M059J (cell line): Measurements from ENCODE around the gene FNDC3B. TPM values are rescaled to one million over a fixed set of nuclear protein-coding genes. Genes with fewer than 3 reads are reported as not detected.

ENCODE experiments used
- DNase-seq: peaks from one replicate; pipeline ENCODE4 v3.0.0-alpha.2; 2012; ENCODE audit warnings: low read depth
- total RNA-seq: library from RNA; depleted of rRNA; stranded (reverse); fragments of >200 nt; shearing (Covaris generic); gene quantifications from 2 replicates; pipeline ENCODE4 v1.2.3, GENCODE V29; 2014

Gene FNDC3B
- total RNA-seq, 1 experiment from 2014 or later = 79.0 TPM

DNA sequence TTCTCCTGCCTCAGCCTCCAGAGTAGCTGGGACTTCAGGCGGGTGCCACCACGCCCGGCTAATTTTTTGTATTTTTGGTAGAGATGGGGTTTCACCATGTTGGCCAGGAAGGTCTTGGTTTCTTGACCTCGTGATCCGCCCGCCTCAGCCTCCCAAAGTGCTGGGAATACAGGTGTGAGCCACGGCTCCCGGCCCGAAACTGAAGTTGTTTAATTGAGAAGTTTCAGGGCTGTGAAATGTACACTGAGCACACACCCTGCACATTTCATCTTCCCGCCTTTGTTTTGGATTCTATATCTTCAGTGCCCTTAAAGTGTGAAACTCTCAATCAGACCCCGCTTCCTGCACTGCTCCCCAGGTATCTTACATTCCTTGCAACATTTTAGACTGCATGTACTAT lies 149.1 kb downstream of the FNDC3B start:
- DNase-seq = no peak

DNA sequence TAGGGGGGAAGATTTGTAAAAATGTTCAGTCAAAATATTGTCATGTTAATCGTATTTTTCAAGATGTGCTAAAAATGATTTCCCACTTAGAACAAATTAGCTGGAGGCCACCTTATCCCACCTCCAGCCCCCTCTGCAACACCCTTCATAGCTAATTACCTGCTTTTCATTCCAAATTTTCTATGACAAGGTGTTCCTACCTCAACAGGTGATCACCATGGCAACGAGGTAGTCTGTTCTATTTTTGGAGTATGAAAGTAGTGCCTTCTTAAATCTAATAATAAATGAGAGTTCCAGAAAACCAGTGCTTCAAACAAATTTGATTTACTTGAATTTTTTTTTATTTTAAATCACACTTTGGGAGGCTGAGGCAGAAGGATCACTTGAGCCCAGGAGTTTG lies 149.8 kb downstream of the FNDC3B start:
- no peak for DNase-seq

DNA sequence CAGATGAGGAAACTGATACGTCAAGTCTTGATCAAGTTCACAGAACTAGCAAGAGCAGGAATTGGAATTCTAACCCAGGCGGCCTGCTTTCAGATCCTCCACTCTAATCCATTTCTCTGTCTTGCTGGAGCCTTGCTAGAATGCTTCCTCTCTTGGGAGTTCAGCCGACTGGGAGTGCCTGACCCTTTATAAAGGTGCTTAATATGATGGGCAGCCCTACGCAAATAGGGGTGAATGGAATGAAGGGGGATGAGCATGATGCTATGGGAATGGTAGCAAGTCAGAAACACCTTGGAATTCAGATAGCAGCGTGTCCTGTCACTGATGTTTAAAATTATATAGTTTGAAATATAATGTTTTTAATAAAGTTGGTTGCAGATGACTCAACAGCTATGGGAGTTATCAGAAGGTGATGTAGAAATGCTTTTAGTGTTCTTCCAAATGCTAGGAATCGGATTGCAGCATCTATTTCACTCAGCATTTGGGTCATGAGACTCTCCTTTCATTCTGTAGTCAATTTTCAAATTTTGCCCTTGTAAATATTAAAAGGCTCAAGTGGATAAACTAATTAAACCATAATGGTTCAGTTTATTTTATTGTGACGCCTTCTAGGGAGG lies 150.7 kb downstream of the FNDC3B start:
- DNase-seq = no peak

DNA sequence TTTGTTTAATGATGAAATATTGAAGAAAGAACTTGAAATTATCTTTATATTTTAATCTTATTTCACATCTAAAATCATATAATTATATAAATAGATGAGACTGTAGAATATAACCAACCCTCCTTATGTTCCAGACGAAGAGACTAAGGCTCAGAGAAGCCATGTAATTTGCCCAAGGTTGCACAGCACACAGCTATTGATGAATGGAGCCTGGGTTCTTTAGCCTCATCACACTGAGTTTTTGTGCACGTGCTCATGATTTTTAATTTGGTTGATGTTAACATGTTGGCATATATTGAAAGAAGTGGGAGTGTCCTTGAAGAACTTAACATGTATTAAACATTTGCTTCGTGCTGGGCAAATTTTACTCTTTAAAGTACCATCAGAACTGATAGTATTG lies 151.6 kb downstream of the FNDC3B start:
- no peak for DNase-seq

DNA sequence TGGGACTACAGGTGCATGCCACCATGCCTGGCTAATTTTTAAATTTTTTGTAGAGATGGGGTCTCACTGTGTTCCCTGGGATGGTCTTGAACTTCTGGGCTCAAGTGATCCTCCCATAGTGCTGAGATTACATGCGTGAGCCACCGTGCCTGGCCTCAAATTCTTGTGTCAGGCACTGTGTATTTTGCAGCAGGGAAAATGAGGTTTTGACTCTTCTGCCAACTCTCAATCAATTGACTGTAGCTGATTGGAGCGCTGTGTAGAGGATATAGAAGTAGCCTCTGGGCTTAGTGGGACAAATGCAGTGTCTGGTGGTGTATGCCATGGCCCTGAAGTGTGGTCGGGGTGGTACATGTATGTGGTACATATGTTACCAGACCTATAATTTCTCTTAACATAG lies 152.3 kb downstream of the FNDC3B start:
- no peak for DNase-seq

DNA sequence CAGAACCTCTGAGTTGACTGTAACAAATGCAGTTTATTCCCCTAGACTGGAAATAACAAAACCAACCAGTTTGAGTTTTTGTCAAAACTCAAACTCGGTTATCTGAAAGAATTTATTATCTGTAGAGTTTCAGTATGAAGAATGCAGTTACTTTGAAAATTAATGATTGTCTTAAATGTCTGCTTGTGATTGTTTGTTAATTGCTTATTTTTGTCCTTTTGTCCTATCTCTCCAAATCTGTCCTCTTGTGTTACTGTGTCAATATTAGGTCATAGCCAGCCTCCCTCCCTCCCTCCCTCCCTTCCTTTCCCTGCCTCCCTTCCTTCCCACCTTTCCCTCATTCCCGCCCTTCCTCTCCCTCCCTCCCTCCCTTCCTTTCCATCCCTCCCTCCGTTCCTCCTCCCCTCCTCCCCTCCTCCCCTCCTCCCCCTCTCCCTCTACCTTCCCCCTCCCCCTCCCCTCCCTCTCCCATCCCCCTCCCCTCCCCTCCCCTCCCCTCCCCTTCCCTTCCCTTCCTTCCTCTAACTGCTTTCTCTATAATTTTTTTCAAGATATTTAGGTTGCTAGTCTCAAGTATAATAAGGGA lies 153.5 kb downstream of the FNDC3B start:
- DNase-seq = no peak

DNA sequence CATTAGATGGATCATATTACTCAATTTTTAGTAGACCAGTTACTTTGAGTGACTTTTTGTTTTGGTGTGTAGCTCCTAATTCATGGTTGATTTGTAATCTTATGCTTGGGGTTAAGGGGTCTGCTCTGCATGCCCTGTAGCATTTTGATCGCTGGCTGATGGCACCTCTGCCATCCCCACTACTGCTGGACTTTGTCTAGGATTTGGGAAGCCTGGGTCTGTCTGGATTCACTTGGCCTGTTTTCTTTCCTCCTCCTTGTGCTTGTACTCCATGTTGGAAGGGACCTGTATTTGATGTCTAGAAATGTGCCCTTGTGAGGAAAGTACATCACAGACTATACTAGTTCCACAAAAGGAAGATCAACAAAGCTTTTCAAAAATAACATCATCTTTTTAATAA lies 154.1 kb downstream of the FNDC3B start:
- no peak for DNase-seq

DNA sequence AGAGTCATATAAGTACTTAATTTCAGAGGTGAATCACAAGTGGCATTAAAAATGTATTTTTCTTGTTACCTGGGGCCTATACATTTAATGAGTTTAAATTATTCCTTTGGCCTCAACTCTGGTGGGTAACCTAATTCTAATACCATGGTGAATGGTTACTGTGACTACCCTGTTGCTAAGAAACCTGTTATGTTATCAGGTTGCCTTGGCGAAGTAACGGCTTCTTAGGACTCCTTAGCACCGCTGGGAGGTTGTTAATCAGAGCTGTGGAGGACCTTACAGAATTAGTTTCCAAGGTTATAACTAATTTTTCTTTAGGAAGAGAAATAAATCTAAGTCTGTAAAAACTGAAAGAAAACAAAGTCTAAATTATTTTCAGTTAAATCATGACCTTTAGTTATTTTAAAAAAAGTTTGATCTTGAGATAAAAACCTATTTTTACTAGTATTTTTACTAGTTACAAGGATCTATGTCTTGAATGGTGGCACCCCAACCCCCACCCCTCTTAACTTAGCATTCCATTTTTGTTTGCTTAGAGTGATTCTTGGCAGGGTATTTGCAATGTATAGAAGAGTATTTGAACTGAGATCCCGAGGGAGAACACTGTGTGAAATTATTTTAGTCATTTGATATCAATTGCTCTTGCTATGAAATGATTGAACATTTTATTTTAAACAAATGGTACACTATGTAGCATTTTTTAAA lies 155.5 kb downstream of the FNDC3B start:
- DNase-seq = peak; percentile 76

DNA sequence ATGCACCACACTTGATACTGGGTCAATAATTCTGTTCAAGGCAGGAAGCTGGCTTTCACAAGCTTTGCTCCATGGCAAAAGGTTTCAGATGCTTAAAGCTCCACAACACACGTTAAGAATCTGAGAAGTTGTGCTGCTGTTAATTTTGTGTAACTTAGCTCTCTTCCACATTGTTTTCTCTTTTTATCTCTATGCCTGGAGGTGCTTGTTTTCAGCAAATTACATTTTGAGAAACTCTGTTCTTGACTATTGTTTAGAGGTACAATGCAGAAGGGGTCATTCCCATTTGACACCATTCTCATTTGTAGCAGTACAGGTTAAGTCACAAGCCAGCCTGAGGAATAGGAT lies 156.0 kb downstream of the FNDC3B start:
- no peak for DNase-seq

DNA sequence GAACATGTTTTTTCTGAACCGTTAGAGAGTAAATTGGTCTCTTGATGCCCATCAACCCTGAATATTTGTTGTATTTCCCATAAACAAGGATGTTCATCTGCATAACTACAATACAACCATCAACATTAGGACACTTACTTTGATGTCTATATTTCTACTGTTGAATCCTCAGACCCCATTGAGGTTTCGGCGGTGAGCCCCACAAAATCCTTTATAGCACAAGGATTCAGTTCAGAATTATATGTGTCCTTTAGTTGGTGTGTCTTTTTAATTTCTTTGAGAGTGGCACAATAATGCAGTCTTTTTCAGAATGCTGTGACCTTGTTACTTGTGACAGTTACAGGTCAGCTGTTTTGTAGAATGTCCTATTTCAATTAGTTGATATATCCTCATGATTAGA lies 158.0 kb downstream of the FNDC3B start:
- no peak for DNase-seq

DNA sequence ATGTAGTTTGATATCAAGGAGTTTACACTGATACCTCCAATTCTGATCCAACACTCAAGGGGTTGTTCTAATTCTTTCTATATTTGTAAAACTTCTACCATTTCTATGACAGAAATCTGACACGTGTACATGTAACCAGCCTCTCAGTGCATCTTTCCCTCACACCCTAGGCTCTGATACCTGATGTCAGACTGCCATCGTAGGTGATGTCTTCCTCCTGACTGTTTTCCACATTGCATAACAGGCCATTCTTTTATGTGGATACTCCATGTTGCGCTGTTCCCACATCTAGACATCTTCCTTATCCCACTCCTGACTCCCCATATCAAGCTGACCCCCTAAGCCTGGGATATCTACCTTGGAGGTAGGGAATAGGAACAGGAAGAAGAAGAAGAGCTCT lies 159.1 kb downstream of the FNDC3B start:
- no peak for DNase-seq

DNA sequence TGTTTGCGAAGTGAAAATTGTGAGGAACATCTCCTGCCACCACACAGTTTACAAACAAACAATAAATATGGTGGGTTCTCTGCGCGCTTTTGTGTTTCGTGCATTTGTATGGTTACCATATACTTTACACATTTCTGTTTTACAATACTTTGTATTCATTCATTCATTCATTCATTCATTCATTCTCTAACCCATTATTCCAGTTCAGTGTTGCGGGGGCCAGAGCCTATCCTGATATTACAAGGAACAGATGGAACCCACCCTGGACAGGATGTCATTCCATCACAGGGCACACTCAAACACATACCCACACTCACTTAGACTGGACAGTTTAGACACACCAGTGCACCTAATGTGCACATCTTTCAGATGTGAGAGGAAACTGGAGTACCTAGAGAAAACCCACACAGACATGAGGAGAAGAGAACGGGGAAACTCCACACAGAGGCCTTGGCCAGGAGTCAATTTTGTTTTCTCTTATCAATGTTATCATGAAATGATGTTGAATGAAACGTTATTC lies 160.5 kb downstream of the FNDC3B start:
- peak; percentile 25 for DNase-seq

DNA sequence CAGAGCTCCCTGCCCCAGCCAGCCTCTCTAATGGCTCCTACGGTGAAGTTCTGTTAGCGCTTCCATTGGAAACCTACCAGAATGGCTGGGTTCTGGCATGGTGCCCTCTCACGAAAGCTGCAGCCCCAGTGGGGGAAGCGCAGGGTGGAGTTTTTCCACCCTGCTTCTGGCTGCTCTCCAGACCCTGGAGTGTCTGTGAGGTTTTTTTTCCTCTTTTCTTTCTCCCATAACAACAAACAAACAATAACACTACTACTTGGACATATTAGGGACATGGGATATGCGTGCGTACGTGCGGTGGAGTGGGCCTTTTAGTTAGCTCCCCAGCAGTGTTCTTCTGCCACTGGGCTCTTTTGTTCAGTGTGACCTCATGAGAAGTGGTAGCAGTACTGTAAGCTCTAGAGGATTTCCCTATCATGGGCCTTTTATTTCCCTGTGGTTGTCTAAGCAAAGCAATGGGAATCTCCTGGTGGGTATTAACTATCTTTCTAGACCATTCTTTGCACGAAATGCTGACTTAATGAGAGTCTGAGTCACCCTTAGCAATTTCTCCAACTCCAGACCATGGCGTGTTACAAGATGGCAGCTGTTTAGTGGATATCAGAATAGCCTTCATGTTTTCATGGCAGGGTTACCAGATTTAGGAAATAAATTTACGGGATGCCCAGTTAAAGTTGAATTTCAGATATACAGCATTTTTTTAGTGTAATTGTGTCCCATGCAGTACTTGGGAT lies 161.9 kb downstream of the FNDC3B start:
- DNase-seq = peak; percentile 99

DNA sequence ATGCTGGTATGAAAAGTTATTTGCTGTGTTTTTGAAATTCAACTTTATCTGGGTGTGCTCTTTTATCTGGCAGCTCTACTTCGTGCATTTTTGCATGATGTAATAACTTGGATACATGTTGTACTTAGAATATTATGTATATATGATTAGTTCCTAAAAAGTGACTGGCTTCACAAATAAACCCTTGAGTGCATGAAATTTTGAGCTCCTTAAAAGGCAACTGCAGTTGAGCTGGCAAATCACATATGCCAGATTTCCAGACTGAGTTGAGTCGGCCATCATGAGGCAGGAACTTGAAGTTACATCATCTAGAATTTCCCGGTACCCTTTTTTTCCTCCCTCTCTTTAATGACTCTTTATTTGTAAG lies 162.5 kb downstream of the FNDC3B start:
- DNase-seq = peak; percentile 66

DNA sequence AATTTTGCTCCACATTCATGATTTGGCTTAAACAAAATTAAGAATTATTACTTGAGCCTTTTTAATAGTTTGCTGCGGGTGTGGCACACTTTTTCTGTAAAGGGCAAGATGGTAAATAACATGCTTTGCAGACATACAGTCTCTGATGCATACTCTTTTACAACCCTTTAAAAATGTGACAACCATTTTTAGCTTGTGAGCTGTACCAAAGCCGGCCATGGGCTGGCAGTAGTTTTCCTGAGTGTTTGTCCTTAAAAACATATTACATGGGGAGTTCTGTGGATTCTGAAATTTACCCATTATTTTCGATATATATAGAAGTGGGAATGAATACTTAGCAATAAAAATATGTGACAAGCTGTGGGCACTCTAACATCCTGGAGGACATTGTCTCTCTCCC lies 163.4 kb downstream of the FNDC3B start:
- DNase-seq = no peak

DNA sequence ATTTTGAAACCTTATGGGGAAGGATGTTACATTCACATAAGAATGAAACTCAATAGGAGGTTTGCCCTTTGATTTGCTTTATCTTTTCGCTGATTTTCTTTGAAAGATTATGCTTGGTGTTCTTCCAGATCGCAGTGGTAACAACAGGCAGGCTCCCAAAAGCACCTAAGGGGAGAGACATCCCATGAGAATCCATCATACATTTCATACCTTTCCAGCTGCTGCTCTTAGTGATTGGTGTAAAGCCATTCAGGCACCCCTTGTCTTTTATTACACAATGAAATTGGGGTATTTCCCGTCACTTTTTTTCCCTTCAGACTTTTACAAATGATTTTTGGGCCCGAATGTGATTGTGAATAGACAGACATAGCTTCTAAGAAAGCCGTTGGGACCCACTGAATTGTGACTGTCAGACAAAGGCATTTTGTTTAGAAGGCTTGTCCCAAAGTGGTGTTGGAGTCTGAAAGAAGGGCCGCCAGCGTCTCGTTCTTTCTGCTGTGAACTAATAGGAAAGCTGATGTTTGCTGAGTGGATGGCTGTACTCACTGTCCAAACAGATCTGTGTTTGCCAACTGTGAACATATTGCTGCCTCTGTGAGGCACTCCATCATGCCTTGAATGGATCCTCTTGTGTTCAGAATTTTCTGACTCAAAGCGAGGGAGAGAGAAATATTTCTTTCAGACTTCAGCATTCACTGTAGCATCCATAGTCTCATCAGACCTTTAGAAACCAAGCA lies 164.3 kb downstream of the FNDC3B start:
- DNase-seq = no peak

DNA sequence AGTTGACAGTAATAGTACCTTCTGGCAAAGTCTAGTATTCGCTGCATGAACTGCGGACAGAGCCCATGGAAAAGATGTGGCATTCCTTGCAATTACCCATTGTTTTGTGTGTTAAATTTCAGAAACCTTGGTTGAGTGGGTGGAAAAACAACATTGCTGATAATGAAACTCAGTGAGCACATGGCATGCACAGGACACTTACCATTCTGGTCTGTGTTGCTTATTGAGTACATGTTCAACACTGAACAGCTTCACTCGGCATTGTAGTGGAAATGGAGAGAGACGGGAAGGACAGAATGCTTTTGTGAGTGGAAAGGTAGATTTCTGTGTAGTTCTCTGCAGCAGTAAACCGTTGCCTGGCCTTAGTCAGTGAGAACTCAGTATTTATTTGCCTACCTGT lies 165.3 kb downstream of the FNDC3B start:
- no peak for DNase-seq

DNA sequence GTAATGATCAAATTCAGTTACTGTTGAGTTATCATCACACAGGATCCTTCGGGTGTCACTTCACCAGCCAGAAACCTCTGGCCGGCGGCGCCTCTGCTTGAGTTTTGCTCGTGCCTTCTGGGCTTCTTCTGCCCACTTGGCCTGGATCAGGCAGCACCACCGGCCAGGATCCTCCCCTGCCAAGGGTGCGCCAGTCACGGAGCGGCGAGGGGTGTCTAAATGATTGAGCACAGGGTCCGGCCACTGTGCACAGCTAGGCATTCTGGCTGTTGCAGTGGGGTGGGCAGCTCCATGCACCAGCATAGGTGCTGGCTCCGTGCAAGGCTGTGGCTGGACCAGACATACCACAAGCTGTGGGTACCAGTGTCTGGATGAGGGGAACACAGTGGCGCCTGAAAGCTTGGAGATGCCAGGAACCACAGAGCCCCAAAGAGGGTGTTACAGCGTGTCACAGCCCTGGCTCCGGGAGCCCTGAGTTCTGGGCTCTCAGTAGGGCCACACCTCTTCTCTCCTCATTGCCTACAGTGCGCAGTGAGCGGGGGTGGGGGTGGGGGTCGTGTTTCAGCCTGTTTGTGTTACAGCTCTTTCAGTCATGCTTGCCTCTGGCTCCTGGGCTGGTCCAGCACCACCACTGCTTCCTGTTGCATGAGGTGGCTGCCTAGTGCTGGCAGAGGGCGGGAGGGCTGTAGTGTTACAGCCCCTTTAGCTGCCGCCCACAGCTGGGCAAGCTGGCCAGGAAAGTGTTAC lies 169.4 kb downstream of the FNDC3B start:
- DNase-seq = peak; percentile 84

DNA sequence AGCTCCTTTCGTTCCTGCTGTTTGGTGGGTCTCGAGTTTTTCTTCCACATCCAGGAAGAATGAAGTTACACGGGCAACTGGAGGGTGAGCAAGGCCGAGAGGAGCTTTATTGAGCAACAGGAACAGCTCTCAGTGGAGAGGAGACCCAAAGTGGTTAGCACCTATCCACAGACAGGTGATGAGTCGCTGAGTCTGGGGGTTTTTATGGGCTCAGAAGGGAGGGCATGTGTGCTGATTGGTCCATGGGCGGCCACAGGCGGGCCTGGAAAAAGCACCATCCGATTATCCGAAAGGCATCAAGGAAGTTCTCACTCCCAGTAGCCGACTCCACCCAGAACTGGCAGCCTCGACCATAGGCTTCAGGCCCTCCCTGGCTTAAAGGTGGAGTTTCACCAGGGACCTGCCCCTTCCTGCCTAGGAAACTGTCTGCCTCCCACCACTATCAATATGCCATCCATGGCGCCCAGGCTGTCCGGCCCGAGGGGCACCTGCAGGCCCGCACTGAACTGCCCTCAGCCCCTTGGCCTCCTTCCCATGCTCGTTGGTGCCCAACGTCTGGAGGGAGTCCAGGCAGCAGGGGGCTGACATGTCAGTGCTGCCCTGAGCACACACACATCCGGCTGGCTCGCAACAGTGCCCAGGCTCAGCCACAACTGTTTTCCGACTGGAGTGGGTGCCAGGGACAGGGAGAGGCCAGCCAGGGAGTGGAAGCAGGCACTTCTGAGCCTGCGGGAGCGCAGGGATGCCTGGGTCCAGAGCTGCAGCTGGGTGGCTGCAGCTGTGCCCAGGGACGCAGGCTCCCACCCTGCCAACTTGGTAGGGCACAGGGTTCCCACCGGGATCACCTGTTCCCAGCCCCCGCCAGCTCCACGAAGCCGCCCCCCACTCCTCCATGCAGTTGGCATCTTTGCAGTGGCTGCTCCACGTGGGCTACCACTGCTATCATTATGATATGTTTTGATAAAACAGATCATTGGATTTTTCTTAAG lies 170.2 kb downstream of the FNDC3B start:
- DNase-seq = peak; percentile 89

DNA sequence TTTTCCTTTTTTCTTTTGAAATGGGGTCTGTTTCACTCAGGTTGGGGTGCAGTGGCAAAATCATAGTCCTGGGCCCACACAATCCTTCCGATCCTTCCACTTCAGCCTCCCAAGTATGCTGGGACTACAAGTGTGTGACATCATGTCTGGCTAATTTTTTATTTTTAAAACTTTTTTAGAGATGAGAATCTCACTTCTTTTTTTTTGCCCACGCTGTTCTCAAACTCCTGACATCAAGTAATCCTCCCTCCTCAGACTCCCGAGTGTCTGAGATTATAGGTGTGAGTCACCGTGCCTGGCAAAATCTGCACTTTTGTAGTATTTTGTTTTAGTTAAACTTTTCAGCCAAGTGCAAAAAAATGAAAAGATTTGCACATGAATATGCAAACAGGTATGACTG lies 171.0 kb downstream of the FNDC3B start:
- peak; percentile 64 for DNase-seq
